ENCODE measurements around the gene WDR86.

Gene WDR86

DNA sequence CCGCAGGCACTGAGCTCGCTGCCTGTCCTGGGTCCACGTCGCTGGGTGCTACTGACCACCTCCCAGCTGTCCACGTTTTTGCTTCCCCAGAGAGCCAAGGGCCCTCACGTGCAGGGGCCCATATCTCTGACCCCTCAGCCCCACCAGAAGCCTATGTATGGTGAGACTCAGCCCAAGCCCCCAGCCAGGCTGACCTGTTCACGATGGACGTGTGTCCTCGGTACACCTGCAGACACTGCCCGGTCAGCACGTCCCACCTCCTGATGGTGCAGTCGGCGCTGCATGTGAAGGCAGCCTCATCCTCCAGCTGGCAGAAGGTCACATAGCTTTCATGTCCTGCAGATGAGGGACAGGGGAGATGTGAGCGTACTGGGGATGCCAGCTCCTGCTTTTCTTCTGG lies 9.9 kb downstream of the WDR86 start:
- TF ChIP-seq, protein P1, sequence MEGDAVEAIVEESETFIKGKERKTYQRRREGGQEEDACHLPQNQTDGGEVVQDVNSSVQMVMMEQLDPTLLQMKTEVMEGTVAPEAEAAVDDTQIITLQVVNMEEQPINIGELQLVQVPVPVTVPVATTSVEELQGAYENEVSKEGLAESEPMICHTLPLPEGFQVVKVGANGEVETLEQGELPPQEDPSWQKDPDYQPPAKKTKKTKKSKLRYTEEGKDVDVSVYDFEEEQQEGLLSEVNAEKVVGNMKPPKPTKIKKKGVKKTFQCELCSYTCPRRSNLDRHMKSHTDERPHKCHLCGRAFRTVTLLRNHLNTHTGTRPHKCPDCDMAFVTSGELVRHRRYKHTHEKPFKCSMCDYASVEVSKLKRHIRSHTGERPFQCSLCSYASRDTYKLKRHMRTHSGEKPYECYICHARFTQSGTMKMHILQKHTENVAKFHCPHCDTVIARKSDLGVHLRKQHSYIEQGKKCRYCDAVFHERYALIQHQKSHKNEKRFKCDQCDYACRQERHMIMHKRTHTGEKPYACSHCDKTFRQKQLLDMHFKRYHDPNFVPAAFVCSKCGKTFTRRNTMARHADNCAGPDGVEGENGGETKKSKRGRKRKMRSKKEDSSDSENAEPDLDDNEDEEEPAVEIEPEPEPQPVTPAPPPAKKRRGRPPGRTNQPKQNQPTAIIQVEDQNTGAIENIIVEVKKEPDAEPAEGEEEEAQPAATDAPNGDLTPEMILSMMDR (conservative IDR thresholded peaks at IDR 0.05; ENCODE audit: low read length), result no peak

DNA sequence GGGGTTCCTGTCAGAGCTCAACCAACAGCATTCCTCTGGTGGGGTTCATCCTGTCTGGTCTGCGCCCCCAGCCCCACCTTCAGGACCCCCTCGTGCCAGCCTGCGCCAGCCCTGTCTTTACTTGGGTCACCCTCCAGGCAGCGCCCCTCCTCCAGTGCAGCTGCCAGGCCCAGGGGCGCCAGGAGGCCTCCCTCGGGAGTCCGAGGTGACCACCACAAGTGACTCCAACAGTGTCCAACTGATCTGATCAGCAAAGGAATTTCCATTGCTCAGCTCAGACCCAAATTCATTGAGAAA lies 10.6 kb downstream of the WDR86 start:
- no peak for DNase-seq (ENCODE audit: low read depth)
- TF ChIP-seq, protein P1 (conservative IDR thresholded peaks at IDR 0.05; ENCODE audit: low read length), result no peak
- no peak overlapping the region for H3K4me3 ChIP-seq (ENCODE audit: low read length)

More for the DNA sequence above, 9.9 kb downstream of the WDR86 start:
- no peak overlapping the region for H3K4me3 ChIP-seq (ENCODE audit: low read length)
- no peak for DNase-seq (ENCODE audit: low read depth)

DNA sequence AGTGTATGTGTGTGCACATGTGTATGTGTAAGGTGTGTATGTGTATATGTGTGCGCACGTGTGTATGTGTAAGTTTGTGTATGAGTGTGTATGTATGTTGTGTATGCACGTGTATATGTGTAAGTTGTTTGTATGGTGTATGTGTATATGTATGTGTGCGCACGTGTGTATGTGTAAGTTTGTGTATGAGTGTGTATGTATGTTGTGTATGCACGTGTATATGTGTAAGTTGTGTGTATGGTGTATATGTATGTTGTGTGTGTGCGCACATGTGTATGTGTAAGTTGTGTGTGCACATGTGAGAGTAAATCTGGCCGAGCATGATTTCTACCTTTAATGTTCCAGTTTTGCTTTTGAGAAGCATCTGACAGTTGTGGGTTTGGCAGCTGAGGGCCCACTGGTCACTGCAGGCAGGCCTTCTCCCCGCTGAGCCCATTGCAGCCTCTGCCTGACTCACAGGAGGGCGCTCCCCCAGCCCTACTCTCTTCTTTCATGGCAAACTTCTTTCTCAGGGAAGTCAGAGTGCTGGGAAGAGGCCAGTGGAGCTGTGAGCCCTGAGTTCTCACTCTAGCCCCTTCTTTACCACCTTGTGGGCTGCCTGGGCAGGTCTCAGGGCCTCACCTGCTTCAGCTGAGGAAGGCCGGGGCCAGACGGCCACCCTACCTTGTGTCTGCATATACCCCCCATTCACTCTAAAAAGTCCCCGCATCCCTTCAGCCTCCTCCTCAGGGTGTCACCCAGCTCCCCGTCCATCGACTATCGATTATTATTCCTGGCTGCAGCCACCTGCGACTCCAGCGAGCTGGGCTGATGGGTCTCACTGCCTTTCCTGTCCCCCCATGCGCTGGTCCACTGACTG lies 11.2 kb downstream of the WDR86 start:
- no peak for DNase-seq (ENCODE audit: low read depth)
- TF ChIP-seq, protein P1 (conservative IDR thresholded peaks at IDR 0.05; ENCODE audit: low read length), result no peak
- H3K4me3 ChIP-seq (ENCODE audit: low read length), result no peak overlapping the region

DNA sequence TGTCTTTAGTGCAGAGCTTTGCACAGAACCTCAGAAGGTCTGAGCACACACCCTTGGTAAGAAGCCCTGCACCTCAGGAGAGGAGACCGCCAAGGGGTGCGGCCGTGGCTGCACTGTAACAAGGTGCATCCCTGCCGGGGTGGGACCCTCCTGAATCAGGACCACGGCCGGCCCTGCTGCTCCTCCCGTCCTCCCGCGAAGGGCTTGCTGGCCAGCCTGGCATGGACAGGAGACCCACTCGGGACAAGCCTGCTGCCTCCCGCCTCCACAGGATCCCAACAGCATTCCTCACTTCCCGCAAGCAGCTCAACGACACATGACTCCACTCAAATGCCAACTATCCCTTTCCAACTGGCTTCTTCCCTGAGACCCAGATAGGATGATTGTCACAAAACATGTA lies 12.8 kb downstream of the WDR86 start:
- no peak overlapping the region for H3K4me3 ChIP-seq (ENCODE audit: low read length)
- TF ChIP-seq, protein P1 (conservative IDR thresholded peaks at IDR 0.05; ENCODE audit: low read length), result no peak
- DNase-seq (ENCODE audit: low read depth), result no peak

DNA sequence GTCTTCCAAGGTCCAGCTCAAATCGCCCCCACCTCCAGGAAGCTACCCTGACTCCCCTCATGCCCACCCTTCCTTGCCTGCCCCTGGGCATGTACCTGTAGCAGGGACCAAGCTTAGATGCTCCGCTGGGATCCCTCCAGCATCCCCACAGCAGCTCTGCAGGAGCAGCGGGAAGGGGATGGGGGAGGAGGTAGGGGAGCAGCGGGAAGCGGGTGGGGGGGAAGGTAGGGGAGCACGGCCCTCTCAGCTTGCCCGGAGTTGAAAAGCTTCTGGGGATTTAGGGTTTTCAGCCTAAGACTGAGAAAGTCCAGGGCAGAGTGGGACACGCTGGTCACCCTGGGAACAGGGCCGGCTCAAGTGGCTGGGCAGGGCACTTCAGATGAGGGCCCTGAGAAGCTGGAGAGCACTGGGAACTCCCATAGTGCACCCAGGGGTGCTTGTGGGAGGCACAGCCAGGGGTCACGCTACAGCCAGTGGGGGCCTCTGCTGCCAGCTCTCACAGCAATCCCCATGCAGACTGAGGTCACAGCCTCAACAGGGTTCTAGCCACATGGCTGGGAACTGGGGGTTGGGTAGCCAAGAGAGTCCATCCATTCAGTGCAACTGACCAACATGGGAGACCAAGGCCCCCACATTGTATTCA lies 13.4 kb downstream of the WDR86 start:
- no peak overlapping the region for H3K4me3 ChIP-seq (ENCODE audit: low read length)
- TF ChIP-seq, protein P1 (conservative IDR thresholded peaks at IDR 0.05; ENCODE audit: low read length), result no peak
- DNase-seq (ENCODE audit: low read depth), result no peak

DNA sequence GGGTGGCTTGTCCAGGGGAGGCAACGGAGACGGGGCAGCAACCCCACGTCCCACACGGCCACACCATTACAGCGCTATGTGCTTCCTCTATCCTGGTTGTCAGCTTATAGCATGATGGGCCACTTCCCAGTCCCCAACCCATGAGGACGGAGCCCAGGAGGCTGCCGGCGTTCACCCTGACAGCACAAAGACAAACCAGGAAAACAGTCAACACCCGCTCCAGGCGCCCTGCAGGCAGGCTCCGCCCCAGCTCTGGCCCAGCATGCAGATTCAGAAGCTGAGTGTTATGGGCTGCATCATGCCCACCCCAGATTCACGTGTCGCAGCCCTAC lies 14.8 kb downstream of the WDR86 start:
- no peak for DNase-seq (ENCODE audit: low read depth)
- TF ChIP-seq, protein P1 (conservative IDR thresholded peaks at IDR 0.05; ENCODE audit: low read length), result no peak
- H3K4me3 ChIP-seq (ENCODE audit: low read length), result no peak overlapping the region

Data from AG10803 (cell line).